HG02852 (cell line): ENCODE measurements around the gene IMPA2.
"Not testable (repeated sequence)": the region's sequence is repeated elsewhere in the genome, so short reads cannot be mapped to it uniquely, and the experiment has no call there.

ENCODE experiments used
- ATAC-seq: cut with Tn5 transposase; IDR thresholded peaks from one replicate; pipeline ENCODE4 v1.9.1; 2021; ENCODE audit warnings: mild to moderate bottlenecking, moderate library complexity; ENCODE audit not compliant: unreplicated experiment

Gene IMPA2

DNA sequence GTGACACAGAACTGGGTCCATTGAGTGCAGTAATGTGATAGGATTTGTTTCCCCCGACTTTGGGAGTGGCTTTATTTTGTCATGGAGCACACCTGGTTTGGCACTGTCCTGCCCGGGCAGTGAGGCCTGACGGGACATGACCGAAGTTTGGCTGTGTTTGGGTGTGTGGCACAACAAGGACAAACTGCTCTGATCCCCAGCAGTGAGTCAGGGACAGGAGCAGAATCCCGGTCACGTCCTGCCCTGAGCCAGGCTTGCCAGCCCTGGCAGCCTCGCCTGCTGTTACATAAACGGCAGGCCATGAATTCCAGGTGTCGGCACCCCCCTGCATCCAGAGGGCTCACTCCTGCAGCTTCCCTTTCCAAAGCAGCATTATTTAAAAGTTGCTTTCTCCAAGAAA lies 45.7 kb downstream of the IMPA2 start:
- no peak for ATAC-seq

DNA sequence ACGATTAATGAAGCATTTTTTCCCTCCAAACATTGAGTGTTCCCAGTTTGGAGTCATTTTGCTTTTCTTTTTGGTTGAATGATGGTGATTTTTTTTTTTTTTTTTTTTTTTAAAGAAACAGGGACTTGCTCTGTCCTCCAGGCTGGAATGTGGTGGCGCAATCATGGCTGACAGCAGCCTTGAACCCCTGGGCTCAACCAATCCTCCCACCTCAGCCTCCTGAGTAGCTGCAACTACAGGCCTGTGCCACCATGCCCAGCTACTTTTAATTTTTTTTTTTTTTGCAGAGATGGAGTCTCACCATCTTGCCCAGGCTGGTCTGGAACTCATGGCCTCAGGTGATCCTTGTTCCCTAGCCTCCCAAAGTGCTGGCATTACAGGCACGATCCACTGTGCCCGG lies 46.2 kb downstream of the IMPA2 start:
- ATAC-seq: no peak

DNA sequence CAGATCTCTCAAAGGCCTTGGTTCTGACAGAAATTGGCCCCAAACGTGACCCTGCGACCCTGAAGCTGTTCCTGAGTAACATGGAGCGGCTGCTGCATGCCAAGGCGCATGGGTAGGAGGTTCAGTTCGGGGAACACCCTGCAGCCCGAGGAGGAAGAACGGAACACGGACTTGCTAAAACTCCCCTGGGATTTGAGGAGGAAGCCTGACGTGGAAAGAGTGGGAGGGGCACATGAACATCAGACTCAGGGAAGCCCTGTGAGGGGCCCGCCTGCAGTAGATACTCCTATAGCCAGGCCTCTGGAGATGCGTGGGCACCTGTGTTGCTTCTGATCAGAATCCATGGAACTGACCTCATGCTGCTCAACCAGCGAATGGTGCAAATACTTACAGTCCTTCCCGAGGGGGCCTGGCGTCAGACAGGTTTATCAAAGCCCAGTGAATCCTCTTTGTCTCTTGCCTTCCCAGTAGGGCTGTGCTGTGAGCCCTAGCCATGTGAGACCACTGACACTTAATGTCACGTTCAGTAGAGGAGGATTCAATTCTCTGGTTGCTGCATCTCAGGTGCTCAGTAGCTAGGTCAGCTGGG lies 46.8 kb downstream of the IMPA2 start:
- no peak for ATAC-seq

DNA sequence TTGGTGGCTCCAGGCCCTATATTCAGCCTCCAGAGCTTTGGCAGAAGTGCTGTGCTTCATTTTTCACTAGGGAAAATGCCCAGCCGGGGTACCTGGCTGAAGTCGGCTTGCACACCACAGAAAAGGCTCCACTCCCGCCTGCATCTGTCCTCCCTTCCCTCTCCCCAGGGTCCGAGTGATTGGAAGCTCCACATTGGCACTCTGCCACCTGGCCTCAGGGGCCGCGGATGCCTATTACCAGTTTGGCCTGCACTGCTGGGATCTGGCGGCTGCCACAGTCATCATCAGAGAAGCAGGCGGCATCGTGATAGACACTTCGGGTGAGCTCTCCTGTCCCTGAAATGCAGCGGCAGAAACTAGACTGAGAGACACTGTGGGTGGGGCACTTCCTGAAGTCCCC lies 47.4 kb downstream of the IMPA2 start:
- ATAC-seq: no peak

DNA sequence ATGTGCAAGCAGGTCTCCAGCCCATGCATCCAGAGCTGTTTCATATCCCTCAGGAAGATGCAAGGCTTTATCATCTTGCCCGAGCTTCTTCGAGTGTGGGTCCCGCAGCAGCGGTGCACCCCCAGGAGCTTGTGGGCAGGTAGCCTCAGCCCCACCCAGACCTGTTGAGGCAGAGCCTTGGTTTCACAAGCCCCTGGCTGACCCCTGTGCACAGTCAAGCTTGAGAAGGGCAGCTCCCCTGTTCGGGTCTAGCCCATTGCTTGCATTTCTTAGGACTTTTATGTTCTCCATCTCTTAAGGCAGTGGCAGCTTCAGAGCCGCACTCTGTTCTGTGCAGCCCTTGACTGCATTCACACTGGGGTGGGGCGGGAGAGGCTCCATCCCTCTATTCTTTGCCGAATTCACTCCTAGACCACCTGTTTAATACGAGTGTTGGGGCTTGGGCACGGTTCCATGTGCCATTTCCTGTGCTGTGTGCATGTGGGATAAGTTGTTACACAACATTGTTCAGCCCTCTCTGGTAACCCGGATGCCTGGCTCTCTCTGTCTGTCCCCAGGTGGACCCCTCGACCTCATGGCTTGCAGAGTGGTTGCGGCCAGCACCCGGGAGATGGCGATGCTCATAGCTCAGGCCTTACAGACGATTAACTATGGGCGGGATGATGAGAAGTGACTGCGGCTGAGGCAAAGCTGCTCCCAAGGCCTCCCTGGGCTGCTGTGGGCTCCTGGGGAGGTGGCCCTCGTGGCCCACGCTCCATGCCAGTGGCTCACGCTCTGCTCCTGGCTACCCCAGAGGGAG lies 48.7 kb downstream of the IMPA2 start:
- ATAC-seq: no peak

DNA sequence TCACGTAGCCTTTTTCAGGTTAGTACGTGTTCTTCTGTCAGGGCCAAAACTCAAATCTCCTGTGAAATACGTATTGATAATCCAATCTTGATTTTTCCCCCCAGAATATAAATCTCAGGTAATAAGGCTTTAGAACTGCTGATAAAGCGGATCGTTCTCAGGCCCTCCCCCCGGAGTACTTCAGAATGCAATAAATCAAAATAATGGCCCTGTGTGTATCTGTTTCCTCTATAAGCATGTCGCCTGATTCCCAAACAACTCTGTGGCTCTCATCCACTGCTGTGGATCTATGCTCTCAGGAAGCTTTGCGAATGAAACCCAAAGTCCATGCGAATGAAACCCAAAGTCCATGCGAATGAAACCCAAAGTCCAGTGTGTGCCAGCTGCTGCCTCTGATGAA lies 49.4 kb downstream of the IMPA2 start:
- ATAC-seq: no peak

DNA sequence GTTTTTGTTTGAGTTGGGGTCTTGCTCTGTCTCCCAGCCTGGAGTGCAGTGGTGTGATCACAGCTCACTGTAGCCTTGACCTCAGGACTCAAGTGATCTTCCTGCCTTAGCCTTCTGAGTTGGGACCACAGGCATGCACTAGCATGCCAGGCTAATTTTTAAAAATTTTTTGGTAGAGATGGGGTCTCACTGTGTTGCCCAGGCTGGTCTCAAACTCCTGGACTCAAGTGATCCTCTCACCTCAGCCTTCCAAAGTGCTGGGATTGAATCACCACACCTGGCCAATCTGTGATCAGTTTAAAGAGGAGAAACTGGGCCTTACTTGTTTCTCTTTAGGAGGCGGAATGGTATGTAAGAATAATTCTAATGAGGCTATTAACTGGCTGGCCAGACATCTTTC lies 49.9 kb downstream of the IMPA2 start:
- ATAC-seq: no peak

DNA sequence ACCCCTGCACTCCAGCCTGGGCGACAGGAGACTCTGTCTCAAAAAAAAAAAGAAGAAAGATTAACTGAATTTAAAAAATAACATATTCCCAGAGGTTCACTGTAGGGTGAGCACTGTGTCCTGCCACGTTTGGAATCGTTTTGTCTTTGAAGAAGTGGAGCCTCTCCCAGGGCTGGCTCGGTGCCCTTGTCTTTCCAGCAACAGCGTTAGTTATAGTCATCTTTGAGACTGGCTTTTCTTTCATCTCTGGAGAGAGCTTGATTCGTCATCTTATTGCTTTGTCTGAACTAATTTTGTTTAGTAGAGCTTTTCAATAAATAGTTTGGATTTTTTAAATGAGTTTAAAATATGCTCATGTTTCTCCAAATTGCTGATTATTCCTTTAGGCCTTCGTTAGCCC lies 50.5 kb downstream of the IMPA2 start:
- ATAC-seq: no peak

DNA sequence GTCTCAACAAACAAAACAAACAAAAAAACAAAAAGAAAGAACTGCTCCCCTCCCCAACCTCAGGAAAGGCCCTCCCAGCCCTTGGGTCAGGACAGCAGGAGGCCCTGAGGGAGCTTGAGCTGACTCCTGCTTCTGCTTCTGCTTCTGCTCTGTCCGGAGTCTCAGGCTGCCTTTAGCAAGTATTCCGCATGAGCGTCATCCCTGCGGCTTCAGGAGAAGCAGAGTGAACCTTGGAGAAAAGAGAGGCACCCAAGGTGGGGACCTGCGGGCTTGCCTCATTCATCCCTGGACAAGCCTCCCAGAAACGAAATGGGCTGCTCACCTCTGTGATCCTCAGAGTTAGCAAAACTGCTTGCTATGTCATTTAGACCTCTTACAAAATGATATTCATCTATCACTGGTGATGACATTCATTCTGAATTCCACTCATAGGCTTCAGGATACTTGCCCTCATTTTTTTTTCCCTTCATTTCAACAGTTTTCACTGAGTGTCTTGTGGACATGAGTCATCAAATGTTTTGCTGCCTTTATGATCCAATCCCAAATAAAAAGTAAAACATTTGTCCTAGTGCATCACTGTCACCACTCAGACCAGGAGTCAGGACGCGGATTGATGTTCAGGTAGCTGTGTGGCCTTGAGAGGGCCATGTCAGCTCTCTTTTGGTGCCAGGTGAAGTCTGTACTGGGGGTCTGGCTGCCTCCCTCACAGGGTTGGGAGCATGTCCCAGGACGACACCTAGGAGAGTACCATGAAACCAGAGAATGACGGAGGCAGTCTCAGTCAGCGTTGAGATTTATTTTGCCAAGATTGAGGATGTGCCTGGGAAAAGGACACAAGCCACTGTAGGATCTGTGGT lies 51.7 kb downstream of the IMPA2 start:
- no peak for ATAC-seq

DNA sequence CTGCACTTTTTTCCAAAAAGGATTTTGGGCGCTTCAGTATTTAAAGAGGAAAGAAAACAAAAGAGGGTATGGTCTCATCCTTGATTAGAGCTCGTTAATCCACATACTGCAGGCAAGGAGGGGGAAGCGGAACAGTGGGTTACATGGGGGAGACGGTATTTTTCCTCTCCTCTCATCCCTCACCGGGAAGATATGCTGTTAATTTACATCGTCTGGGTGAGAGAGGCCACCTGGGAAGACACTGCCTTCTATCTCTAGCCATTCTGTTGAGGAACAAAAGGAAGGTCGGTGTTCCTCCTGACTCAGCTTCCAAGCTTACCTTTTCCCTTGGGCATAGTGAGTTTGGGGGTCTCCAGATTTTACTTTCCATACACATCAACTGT lies 52.3 kb downstream of the IMPA2 start:
- ATAC-seq: no peak

DNA sequence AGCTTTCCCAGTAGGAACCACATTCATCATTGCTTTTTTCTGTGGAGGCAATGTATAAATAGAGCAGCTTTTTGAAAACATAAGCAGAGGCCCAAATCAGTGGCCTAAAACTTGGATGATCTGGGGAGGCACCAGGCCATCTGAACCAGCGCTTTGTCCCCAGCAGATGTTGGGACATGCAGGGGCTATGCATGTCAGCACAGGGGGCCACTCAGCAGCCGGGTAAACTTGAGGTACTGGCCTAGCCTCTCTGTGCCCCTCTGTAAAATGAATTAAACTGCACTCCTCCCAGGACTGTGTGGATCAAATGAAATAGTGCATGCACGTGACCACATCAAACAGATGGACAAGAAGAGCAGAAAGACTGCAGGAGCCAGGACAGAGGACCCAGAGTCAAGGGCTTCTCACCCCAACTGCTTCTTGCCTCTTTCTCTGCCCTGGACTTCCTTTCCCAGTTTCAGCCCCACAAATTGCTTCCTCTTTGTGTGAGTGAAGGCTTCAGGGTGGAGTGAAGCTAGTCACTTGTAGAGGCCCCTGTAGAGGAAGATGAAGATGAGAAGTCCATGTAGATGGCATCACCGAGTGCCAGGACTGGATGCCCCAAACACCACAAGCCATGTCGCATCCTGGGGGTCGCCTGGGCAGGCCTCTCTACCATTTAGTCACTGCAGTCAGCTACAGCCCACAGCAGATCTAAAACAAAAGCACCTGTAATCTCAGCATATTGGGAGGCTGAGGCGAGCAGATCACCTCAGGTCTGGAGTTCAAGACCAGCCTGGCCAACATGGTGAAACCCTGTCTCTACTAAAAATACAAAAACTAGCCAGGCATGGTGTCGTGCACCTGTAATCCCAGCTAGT lies 53.2 kb downstream of the IMPA2 start:
- ATAC-seq: no peak

DNA sequence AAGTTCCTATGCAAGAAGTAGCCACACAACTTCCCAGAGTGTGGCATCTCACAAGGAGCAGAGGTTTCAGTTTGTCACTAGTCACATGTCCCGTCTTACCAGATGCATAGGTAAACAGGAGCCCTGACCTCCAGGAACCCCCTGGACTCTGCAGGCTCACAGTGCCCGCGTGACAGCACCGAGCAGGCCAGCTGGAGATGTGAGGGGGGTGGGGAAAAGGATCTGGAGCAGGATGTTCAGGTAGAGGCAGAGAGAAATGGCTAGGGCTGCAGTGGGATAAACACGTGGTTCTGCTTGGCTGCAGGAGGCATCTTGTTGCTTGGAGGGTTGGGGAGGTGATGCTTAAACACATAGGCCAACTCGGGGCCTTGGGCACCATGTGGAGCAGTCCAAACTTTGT lies 54.2 kb downstream of the IMPA2 start:
- no peak for ATAC-seq

DNA sequence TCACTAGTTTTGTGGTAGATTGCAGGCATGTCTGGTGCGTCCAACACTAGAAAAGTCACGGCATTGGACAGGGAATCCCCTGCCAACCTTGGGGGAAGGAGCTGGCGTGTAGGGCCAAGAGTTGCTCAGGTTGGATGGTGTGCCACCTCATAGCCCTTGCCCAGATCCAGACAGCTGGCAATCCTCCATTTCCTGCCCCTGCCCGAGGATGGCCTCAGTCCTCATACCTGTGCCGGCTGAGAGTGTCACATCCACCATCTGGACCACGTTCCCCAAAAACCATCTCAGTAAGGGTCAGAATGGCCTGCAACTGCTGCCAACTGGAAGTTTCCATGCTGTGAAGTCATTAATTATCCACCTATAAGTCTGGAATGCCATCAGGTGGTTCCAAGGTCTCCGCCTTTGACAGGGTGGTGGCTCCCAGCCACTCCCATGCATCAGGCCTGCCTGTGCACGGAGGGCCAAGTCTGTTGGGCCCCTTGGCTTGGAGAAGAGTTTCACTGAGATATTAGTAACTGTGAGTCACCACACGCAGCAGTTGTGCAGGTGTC lies 55.0 kb downstream of the IMPA2 start:
- ATAC-seq: no peak

DNA sequence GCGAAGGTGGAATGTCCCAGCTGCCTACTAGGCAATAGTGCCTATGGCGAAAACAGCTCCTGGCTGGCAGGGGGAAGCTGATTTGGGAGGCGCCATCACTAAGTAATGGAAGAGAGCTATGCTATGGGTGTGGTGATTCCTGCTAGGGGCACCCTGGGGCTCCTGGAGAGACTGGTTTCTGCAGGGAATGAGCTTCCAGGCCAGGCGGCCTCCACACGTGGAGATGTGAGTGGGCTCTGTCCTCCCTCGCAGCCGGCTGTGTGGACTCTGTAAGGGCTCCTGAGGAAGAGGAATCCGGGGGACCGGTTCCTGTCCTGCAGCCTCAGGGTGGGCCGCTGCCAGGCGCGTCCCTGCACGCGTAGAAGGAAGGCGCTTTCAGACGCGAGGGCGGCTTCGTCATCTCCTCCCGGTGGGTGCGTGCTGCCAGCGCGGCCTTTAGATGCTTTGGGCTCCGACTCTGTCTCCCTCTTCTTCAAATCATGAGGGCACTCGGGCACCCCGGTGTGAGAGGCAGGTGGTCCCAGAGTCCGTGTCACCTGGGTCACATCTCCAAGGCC lies 56.9 kb downstream of the IMPA2 start:
- ATAC-seq: peak; percentile 8

DNA sequence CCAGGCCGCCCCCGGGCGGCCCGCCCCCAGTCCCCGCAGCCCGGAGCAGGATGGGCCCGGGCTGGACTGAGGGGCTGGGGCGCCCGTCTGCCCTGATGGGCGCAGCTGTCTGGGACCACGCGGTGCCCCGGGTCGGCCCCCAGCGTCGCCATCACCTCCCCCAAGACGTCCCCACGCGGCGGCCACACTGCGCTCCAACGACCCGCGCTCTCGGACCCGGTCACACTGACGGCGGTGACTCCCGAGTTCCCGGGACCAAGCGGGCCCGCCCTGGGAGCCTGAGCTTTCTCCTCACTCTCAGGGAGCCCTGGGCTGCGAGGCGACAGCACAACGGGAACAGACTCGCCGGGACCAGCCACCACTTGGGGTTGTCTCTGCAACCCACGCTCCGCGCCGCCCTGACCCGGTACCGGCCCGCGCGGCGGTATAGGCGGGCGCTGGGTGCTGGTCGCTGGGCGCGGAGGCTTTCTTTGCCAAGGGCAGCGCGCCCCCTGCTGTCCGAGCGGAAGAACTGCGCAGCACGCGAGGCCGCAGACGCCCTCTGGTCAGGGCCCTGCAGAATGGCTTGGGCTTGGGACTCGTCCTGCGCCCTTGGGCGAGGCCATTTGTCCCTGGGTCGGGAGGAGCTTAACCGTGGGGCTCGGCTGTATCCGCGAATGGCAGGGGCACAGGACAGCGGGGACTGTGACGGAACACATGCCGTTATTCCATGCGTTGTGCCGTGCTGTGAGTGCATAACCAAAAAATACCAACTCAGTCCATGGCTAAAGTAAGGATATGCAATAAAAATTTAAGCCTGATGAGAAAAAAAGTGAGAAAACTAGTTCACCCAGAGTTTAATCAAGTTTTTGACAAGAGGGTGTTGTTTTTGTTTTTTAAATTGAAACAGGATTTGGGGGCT lies 57.6 kb downstream of the IMPA2 start:
- ATAC-seq: peak; percentile 85

DNA sequence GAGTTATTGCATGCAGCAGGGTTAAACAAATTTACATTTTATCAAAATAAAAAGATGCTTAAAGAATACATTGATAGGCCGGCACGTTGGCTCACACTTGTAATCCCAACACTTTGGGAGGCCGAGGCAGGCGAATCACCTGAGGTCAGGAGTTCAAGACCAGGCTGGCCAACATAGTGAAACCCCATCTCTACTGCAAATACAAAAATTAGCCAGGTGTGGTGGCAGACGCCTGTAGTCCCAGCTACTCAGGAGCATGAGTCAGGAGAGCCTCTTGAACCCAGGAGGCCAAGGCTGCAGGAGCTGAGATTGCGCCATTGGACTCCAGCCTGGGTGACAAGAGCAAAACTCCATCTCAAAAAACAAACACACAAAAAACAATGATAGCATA lies 58.2 kb downstream of the IMPA2 start:
- not testable (repeated sequence) for ATAC-seq

DNA sequence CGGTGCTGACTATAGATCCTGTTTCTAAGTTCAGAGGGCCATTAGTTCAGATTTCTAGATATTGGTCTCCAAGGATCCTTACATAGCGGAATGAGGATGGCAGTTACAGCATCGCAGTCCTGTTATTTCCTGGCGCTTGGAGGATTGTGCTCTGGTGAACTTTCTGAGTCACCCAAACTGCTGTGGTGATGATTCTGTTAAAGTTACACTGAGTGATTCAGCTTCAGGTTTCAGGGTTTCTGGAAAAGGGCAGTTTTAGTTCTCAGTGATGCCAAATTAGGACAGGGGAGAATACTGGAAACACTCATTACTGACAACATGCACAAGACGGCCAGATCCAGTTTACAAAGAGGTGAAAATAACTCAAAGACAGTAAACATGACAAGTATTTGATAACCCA lies 60.3 kb downstream of the IMPA2 start:
- no peak for ATAC-seq

DNA sequence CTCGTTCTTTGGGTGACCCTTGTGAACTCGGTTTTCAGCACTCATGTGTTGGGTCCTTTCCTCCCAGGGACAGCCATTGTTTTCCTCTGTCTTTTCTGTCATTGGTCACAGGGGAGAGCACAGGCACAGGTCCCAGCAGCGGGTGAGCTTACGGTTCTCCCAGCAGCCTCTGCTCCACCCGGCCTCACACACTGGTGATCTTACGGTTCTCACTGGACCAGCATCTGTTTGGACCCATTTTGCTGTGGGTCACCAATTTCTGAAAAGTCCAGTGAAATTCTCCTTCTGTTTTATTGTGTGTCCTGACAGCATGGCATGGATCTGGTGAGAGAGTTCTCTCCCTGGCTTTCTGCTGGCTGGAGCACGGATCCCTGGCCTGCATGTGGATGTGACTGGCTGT lies 62.5 kb downstream of the IMPA2 start:
- ATAC-seq: no peak

DNA sequence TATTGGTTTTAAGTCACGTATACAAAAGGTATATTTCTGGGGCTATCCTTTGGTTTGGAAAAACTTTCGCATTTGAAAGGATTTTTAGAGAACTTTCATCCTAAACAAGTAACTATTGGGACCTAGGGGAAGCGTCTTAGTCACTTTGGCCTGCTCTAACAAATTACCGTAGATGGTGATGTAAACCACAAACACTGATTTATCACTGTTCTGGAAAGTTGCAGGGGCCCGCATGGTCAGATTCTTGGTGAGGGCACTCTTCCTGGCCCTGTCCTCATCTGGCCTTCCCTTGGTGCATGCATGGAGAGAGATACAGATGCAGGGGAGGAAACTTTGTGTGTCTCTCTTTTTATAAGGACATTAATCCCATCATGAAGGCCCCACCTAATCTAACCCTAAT lies 63.3 kb downstream of the IMPA2 start:
- no peak for ATAC-seq
